Pancreas (tissue), 10 donors: ENCODE results near the gene ENTPD7. TPM values are rescaled to one million over a fixed set of nuclear protein-coding genes. Genes with fewer than 3 reads are reported as not detected.
"Not testable (repeated sequence)": the region's sequence is repeated elsewhere in the genome, so short reads cannot be mapped to it uniquely, and the experiment has no call there.

Experiments used
- ATAC-seq, 4 donors: fragments of 200-7000 bp; cut with Tn5 transposase; one replicate each; pipeline versions ENCODE4 v1.8.0 to v1.9.1; 2020; ENCODE audit warnings: mild to moderate bottlenecking in 4 of 4, moderate library complexity in 4 of 4
- DNase-seq, 6 donors: peaks; one replicate each; pipeline ENCODE4 v3.0.0-alpha.2; 2020
- FAIRE-seq: peaks from 2 replicates; lab custom pipeline; 2012; peaks lifted over from hg19 to GRCh38; lab: Jason Lieb, UNC
- H3K27ac ChIP-seq, 4 donors: fragments of 200-600 bp; sonication (generic); 1 replicate in 3 of 4; 2 replicates in 1 of 4; pipeline versions ENCODE4 v1.5.0 to v1.8.0; 2020
- H3K27me3 ChIP-seq, 4 donors: fragments of 200-600 bp; one replicate each; pipeline ENCODE4 v1.8.0; 2021
- H3K36me3 ChIP-seq, 3 donors: fragments of 200-600 bp; sonication (generic) in 1 of 3; one replicate each; pipeline versions ENCODE4 v1.5.0 to v1.8.0; 2020 to 2021
- H3K4me1 ChIP-seq, 3 donors: fragments of 200-600 bp; one replicate each; pipeline ENCODE4 v1.8.0; 2021
- H3K4me3 ChIP-seq, 4 donors: fragments of 200-600 bp; sonication (generic) in 2 of 4; one replicate each; pipeline versions ENCODE4 v1.5.0 to v1.8.0; 2020 to 2021
- H3K9me3 ChIP-seq, 4 donors: fragments of 200-600 bp; one replicate each; pipeline ENCODE4 v1.8.0; 2021
- CTCF ChIP-seq, 4 donors: fragments of 200-600 bp; sonication (generic) in 3 of 4; IDR thresholded peaks; one replicate each; pipeline versions ENCODE4 v1.5.0 to v1.8.0; 2021; ENCODE audit warnings: antibody characterized with exemption in 4 of 4
- WGBS, 2 donors: extraction: QIAGEN DNeasy Blood & Tissue Kit; methylation state at CpG; one replicate each; pipeline ENCODE4 v1.1.7; 2013; 5-methylcytosine and 5-hydroxymethylcytosine counted together
- intact Hi-C, 3 donors: fragments of 100-400 bp; cut with DNase I; formaldehyde crosslinking; loops; one replicate each; pipeline versions ENCODE4 v1.11.1 to v1.14.2; 2022
- polyA plus RNA-seq, 2 donors: library from polyadenylated mRNA; stranded (reverse); fragments of 200-250 nt; gene quantifications; one replicate each; pipeline ENCODE4 v1.2.3, GENCODE V29; 2013
- total RNA-seq, 6 donors: library from RNA; stranded (reverse); fragmentation: NEBNext Ultra II Directional in 4 of 6; extraction: Animal tissue kit (Norgen Biotek cat#: 25700) in 4 of 6; gene quantifications; one replicate each; pipeline versions ENCODE4 v1.2.1 to v1.2.4, GENCODE V29; 2021 to 2023
- donor health status: healthy with polysubstance abuse.
- donor health status: DM: no; HTN: no; CAD: no; lungs with moderate emphysema.
- donor health status: DM: no; HTN: no; CAD: no.
- donor health status: control.
- donor health status: control.
- donor health status: Bipolar disorder and iron deficiency.
- donor health status: DM: yes; HTN: yes; CAD: no.
- donor health status: DM: no; HTN: no; CAD: no.
- donor health status: DM: no; HTN: no; CAD: no.
- donor health status: DM: yes; HTN: yes; CAD: no.

Gene ENTPD7
- total and polyA plus RNA-seq, 8 donors: 1.8 to 19.8 (median 11.3) TPM

- Histone ChIP-seq H3K4me3 (peak overlapping the region in 2 of 4 donors; percentile 74 to 86), H3K27me3 (no peaks in the 10 kb centered on the region), H3K4me1 (peaks cover 9 to 18% (median 12%) of the 10 kb centered on the region in 3 donors), H3K9me3 (no peaks in the 10 kb centered on the region), H3K27ac (no peak overlapping the region), H3K36me3 (no peaks in the 10 kb centered on the region)
- no peak for DNase-seq
- 80 to 81% methylated on average over 8 of the region's 8 CpGs for WGBS, 2 donors
- FAIRE-seq: no peak
- ATAC-seq: no peak
- intact Hi-C loops: no loop called here
- TF ChIP-seq CTCF (IDR thresholded peaks at IDR 0.05): no peak
Observed at GRCh38 chr10:99733366-99733765, 74.1 kb downstream of the ENTPD7 start.

- H3K27ac ChIP-seq, H3K4me3 ChIP-seq, H3K9me3 ChIP-seq, H3K36me3 ChIP-seq, H3K27me3 ChIP-seq, FAIRE-seq, intact Hi-C loops, ATAC-seq, DNase-seq: not testable (repeated sequence)
- H3K4me1 ChIP-seq: peaks cover 9 to 18% (median 12%) of the 10 kb centered on the region in 3 donors
- 97 to 98% methylated on average over 10 of the region's 10 CpGs for WGBS, 2 donors
Observed at GRCh38 chr10:99734111-99734510, 74.8 kb downstream of the ENTPD7 start.

- Histone ChIP-seq H3K27me3 (no peaks in the 10 kb centered on the region), H3K4me1 (no peaks in the 10 kb centered on the region), H3K27ac (no peak overlapping the region), H3K4me3 (no peak overlapping the region), H3K9me3 (no peaks in the 10 kb centered on the region), H3K36me3 (peaks cover 0 to 40% (median 28%) of the 10 kb centered on the region in 3 donors)
- DNase-seq (no peak), ATAC-seq (no peak), FAIRE-seq (peak; percentile 20)
- TF ChIP-seq CTCF (IDR thresholded peaks at IDR 0.05): no peak
- intact Hi-C loops: no loop called here
- WGBS, 2 donors: 98 to 99% methylated on average over 2 of the region's 2 CpGs
Observed at GRCh38 chr10:99740260-99740659, 81.0 kb downstream of the ENTPD7 start.

- H3K4me1 ChIP-seq: no peaks in the 10 kb centered on the region
- intact Hi-C loops: no loop called here
- no peaks in the 10 kb centered on the region for H3K27me3 ChIP-seq
- no peak overlapping the region for H3K27ac ChIP-seq
- peaks cover 0 to 40% (median 28%) of the 10 kb centered on the region in 3 donors for H3K36me3 ChIP-seq
- ATAC-seq (no peak), DNase-seq (no peak), FAIRE-seq (no peak)
- no peak for TF ChIP-seq CTCF (IDR thresholded peaks at IDR 0.05)
- H3K4me3 ChIP-seq: no peak overlapping the region
- 96 to 97% methylated on average over 3 of the region's 3 CpGs for WGBS, 2 donors
- no peaks in the 10 kb centered on the region for H3K9me3 ChIP-seq
Observed at GRCh38 chr10:99740933-99741559, 81.7 kb downstream of the ENTPD7 start.

- Histone ChIP-seq H3K9me3 (no peaks in the 10 kb centered on the region), H3K36me3 (peaks cover 0 to 48% (median 28%) of the 10 kb centered on the region in 3 donors), H3K27me3 (no peaks in the 10 kb centered on the region), H3K4me3 (no peak overlapping the region), H3K4me1 (no peaks in the 10 kb centered on the region), H3K27ac (no peak overlapping the region)
- no peak for TF ChIP-seq CTCF (IDR thresholded peaks at IDR 0.05)
- ATAC-seq: no peak
- no peak for FAIRE-seq
- DNase-seq: no peak
- intact Hi-C loops: no loop called here
Observed at GRCh38 chr10:99742254-99742653, 82.9 kb downstream of the ENTPD7 start.
